ENCODE data around the gene CPA5.

The CPA5 gene

DNA sequence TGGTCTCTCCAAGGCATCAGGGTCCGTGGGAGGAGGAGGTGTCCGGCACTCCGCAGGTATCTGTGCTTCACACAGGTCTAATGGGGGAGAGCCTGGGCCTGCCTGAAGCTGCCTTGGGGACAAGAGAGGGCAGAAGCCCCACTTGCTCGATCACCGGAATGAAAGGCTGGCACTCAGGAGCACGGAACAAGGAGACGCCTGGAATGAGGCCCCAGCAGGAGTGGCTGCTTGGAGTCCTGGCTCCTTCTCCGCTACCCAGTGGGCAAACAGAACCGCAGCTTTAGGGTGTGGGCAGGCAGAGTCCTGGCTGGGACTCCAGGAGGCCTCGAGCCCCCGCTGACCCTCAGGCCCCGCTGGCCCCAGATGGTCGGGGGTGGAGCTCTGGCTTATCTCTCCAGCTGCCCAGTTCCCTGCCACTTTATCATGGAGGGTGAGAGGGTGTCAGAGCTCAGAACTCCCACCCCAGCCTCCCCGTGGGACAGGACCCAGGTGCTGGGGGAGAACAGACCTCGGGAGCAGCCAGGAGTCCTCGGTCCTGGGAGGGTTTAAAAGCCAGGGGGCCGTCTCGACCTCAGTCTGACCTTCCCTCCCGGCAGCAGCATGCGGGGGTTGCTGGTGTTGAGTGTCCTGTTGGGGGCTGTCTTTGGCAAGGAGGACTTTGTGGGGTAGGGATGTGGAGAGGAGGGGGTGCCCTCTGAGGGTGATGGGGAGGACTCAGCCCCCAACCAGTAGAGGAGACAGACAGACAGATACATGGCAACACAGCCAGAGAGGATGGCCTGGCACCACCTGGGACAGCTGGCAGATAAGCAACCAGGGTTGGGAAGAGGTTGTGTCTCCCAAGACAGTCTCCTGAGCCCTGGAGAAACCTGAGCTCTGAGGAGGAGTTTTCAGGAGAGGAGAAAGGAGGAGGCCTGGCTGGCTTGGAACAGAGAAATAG, 35.6 kb downstream of the CPA5 start, which contains the start of gene CPA1:
CPA1 (plus strand) TSS at position 574 of the 940 bp plus-strand sequence; CDS start at position 601, 27 bp downstream.
- DNase-seq = no peak

DNA sequence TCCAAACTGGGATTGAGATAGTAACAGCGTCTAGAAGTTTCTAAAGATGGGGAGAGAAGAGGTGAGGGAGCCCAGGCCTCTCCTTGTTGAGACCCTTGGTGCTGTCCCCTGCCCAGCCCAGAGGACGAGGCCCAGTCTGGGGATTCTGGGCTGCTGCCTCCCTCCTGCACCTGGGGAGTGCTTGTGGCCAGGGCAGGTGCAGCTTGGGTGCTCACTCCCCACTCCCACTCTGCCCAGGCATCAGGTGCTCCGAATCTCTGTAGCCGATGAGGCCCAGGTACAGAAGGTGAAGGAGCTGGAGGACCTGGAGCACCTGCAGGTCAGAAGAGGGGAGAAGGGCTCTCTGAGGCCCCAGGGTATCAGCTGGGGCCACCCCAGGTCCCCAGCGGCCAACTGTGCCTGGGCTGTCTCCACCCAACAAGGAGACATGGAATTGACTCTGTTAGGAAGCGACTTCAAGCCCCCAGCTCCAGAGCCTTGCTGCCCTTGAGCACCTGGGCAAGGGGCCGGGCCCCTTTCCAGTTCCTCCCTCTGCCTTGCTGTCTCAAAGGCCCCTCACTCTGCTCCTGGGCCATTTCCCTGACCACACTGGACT, 36.3 kb downstream of the CPA5 start:
- no peak for DNase-seq

DNA sequence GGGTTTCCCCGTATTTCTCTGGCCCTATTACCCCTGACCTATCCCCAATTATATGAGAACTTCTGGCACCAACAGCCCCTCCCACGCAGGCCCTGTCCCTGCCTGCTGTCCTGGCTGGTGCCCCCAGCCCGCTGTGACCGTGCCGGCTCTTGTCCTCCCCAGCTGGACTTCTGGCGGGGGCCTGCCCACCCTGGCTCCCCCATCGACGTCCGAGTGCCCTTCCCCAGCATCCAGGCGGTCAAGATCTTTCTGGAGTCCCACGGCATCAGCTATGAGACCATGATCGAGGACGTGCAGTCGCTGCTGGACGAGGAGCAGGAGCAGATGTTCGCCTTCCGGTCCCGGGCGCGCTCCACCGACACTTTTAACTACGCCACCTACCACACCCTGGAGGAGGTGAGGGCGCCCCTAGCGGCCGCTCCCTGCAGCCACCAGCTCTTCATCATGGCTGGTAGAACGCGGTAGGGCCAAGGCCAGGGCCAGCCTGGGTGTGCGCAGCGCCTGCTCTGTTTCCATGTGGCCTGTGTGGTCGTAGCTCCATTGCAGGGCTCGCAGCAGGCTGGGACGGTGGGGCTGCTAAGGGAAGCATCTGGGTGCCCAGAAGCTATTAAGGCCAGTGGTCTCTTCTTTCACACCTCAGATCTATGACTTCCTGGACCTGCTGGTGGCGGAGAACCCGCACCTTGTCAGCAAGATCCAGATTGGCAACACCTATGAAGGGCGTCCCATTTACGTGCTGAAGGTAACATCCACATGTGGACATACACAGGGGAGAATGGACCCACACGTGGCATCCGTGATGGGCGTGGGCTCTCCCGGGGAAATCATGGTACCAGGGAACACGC, 37.1 kb downstream of the CPA5 start:
- no peak for DNase-seq

DNA sequence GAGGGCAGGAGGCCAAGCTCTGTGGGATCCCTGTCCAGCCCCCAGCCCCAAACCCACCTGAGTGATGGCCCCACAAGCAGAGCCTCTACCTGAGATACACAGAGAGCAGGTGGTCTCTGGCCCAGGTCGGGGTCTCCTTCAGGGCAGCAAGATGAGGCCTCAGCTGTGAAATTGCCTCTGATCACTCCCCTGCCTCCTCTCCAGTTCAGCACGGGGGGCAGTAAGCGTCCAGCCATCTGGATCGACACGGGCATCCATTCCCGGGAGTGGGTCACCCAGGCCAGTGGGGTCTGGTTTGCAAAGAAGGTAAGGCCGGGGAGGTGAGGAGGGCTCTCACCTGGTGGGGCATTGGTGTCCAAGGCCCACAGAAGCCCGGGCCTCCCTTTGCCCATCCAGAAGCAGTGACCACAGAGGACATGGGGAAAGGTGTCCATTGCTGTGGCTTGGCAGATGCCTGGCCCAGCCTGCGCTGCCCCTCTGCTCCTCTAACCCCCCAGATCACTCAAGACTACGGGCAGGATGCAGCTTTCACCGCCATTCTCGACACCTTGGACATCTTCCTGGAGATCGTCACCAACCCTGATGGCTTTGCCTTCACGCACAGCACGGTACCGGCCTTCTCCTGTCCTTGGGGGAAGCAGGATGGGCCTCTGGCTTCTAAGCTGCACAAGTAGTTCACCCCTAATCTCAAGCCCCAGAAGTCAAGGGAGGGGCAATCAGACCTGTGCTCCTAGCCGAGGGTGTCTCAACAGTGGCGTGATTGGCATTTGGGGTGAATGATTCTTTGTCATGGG, 38.8 kb downstream of the CPA5 start:
- DNase-seq = no peak

DNA sequence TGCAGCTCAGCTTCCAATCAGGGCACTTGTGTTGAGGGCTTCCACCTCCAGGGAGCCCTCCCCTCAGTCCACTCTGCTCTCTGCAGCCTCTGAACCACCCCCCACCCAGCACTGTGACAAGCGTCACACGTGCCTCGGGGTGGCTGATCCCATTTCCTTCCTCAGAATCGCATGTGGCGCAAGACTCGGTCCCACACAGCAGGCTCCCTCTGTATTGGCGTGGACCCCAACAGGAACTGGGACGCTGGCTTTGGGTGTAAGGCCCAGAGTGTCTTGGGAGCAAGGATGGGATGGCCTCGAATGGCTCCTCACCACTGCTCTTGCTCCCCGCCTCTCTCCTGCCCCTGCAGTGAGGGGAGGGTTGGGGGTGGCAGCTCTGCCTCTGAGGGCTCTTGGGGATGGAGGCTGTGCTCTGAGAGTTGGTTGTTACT, 39.8 kb downstream of the CPA5 start:
- peak; percentile 40 to 65 (median 55) for DNase-seq

DNA sequence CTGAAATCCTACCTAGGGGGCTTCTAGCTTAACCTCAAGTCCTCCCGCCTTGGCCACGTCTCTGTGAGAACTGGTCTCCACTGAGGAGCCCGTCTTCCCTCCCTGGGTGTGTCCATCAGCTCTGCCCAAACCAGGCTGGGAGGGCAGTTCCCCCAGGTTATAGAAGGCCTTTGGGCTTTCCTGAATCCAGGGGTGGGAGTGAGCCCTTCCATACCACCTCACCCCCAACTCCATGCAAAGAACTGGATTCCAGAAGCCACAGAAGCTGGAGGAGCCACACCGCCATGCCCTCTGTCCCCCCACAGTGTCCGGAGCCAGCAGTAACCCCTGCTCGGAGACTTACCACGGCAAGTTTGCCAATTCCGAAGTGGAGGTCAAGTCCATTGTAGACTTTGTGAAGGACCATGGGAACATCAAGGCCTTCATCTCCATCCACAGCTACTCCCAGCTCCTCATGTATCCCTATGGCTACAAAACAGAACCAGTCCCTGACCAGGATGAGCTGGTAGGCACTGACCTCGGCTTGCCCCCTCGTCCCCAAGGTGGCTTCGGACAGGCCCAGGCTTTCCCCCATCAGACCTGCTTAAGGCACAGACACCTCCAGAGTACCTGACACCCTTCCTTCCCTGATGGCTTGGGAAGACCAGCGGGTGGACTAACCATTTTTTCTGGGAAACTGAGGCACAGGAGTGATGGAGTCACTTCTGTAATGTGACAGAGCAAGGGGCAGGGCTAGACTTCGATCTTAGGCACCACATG, 40.4 kb downstream of the CPA5 start:
- DNase-seq = no peak

DNA sequence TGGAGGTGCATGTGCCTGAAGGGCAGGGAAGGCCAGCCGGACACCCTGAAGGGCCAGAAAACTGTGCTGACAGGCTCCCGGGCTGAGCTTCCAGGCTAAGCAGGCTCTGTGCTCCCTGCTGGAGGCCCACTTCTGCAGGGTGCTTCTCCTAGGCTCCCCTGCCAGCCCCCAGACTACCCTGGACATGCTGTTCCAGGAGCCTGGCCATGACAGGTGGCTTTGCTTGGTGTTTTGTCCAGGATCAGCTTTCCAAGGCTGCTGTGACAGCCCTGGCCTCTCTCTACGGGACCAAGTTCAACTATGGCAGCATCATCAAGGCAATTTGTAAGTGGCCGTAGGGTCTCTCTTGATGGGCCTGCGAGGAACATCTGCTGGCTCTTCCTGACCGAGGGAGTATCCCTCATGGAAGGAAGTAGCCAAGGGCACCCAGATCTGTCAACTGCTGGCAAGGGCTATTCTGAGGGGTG, 41.0 kb downstream of the CPA5 start:
- DNase-seq = no peak

DNA sequence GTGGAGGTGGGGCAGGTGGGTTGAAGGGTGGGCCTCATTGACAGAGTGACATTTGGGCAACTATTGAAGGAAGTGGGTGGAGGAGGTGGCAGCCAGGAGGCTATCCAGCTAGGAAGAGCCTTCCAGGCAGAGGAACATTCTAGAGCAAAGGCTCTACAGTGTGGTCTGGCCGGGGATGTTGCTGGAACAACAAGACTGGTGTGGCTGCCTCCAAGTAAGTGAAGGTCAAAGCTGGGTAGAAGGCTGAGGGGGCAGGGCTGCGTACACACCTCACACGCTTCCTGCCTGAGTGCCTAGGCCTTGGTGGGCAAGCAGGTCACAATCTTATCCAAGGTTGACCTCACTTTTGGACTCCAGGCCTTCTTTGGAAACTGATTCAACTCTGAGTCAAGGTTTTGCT, 42.3 kb downstream of the CPA5 start:
- DNase-seq = no peak

DNA sequence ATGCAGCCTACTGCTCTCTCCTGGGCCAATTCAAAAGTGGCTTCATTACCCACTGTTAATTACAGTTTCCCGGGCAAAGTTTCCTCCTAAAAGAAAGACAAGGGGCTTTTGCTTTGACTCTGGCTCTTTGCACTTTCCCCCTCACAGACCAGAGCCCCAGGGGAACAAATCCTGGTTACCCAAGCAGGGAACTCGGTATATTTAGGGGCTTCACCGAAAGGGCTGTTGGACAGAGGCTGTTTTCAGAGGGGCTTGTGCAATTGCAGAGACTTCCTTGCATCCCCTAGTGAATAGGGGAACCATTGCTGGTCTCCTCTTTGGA, 42.7 kb downstream of the CPA5 start:
- DNase-seq = no peak

DNA sequence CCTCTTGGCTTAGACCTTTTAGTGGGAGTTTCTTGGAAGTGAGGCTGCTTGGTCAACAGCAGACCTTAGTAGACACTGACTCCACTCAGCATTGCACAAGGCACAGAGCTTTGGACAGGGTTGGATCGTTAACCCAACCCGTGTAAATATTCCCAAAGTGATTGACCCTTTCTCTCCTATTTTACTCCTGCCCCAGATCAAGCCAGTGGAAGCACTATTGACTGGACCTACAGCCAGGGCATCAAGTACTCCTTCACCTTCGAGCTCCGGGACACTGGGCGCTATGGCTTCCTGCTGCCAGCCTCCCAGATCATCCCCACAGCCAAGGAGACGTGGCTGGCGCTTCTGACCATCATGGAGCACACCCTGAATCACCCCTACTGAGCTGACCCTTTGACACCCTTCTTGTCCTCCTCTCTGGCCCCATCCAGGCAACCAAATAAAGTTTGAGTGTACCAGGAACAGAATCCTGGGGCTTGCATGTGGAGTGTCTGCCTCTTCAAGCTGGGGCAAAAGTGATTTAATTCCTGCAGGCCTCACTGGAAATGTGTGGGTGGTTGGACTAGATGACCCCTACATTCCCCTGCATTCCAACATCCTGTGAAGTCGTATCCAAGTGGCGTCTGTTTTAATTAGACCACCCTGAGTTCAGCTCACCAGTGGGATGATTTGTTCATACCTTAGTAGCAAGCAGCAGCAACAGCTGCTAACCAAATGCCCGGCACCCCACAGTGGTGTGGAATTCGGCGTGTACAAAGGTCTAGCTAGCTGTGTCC, 43.2 kb downstream of the CPA5 start:
- no peak for DNase-seq

DNA sequence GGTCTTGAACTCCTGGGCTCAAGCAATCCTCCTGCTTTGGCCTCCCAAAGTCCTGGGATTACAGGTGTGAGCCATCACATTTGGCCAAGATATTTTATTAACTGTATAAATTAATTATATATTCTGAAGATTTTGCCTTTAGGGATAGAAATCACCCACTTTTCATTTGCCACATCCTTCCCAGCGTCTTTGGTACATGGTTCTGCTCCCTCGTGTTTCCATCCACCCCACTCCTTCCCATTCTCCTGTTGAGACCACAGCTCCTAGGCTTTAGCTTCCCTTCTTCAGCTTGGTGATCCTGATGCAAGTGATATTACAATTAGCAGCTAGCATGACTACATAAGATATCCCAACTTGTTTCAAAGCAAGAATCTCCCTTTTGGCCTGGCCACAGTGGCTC, 44.1 kb downstream of the CPA5 start:
- DNase-seq = no peak

DNA sequence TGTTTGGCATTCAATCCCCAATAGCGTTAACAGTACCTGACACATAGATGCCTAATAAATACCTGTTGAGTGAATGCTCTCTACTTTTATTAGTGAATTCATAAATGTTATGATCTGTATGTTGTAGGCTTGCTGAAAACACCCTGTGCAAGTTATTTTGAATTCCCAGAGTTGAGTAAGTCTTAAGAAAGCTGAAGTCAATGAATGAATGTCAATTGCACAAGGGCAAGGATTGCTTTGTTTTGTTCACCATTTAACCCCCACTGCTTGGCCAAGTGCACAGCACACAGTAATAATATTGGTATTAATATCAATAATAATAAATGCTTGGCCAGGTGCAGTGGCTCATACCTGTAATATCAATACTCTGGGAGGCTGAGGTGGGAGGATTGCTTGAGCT, 45.9 kb downstream of the CPA5 start:
- DNase-seq = no peak

DNA sequence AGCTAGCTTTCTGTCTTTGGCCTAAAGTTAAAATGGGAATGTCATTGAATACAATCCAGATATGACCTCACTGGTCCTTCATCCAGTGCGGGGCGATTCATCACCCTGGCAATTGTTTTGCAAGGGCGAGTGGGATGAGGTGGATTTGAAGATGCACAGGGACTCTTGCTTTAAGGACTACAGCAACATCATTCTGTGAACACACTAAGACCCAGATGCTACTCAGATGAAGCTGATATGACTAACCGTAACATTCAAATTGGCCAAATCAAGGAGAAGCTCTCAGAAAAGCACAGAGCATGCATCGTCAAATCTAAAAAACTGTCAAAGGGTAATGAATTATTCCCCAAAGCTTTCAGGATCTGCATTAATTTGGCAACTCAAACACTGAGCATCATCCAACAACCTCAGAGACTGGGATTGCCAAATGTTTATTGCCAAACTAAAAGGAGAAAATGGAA, 48.5 kb downstream of the CPA5 start:
- no peak for DNase-seq

DNA sequence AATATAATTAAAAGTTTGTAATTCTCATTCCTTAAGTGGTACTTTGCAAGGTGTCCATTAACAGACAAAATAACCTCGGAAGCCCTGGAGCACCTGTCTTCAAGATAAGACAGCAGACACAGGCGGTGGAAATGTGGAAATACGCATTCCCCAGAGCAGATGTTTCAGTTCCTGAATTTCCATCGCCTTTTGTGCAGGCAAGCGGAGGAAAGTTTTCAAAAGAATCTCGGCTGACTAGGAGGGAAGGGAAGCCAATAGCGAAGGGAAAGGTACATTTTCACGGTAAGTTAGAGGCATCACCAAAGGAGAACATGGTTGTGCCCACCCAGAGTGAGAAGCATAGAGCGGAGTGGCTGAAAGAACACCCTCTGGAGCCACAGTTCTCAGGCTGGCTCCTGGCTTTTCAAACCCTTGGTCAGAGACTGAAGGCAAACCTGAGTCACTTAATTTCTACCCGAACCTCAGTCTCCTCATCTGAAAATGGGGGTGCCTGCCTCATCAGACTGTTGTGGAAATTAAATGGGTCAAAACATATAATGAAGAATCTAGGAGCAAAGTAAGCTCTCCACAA, 49.3 kb downstream of the CPA5 start:
- peak; percentile 33 to 61 (median 42) for DNase-seq

DNA sequence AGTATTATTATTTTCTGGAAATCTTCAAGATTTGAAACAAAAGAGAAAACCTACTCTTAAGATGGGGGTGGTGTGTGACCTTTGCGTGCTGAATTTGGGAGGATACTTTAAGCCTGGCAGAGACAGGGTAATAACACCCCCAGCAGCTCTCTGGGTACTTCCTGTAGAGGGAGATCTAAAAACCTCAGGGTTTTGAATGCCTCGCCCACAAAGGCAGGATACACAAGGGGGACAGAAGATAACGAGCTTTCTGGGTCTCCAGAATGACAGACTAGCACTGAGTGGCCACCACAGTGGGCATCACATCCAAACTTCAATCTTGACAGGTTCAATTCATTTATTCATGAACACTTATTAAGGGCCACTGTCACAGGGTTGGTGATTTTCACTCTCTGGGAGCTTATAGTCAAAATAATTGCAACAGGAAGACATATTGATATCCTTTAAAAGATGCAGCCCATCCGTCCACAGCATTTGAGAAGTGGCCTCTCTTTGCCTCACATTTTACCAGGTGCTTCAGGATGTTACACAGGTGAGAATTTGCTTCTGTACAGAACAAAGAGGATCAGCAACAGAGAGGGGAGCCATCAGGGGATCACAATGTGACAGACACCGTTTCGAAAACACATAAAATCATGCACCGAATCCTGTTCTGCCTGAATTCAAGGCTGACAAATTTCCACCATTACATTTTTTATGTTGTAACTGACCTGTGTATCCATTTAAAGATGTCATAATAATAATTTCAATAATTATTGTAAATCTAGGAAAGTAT, 50.0 kb downstream of the CPA5 start:
- DNase-seq = no peak

DNA sequence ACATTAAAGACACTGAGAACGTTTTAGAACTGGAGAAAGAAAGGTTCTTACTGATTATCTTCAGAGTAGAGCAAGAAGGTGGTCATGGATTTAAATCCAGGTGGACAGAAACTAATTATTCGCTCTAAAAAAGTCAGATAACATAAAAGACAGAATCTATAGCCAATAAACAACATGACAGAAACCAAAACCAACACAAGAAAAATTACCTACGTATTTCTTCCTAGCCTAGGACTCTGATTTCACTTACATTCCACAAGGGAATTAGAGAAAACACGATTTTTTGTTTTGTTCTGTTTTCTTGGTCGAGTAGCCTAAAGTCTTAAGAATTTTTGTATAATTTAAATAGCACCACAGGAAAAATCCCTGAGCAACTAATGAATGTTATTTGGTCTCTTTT, 50.8 kb downstream of the CPA5 start:
- DNase-seq = no peak

DNA sequence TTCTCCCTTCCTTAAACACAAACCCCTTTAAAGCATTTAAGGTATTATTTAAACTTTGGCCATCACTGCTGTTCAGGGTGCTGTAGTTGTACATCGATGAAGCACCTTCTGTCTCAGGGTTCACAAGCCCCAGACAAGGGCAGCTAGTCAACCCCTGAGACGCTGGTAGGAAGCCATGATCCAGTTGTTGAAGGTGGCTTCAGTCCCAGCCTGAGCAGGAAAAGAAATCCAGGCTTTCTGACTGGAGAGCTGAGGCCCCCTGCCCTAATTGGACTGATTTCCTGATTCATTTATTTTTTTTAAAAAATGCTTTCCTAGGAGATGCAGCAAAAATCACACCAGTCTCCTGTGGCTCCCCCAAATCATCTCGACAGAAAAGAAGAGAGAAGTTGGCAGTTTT, 51.5 kb downstream of the CPA5 start:
- no peak for DNase-seq

DNA sequence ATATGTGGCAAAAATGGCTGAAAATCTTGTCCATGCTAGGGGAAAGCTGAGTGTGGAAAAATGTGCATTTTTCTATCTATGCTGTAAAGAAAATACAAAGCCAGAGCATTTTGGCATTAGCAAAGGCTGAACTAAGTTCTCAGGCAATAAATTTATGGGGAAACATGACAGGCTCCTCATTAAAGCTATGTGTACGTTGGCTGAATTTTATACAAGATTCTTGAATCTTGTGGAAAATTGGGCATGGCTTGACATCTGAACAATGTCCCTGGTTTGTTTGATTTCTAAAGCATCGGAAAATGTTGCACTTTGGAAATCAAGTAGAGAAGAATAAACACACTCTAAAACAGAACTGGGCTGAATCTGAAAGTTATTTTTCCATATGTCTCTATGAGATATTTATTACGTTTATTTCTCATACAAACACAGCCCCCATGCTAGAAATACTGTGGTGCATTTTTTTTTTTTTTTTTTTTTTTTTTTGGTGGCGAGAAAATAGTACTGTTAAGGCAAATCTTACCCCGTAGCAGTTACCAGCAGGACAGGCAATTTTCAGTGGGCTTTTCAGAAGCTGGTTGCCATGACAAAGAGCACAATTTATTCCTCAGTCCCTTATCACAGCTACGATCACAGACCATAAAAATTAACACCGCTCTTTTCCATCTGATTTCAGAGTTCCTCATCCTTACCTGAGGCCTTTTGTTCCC, 52.6 kb downstream of the CPA5 start:
- no peak for DNase-seq

DNA sequence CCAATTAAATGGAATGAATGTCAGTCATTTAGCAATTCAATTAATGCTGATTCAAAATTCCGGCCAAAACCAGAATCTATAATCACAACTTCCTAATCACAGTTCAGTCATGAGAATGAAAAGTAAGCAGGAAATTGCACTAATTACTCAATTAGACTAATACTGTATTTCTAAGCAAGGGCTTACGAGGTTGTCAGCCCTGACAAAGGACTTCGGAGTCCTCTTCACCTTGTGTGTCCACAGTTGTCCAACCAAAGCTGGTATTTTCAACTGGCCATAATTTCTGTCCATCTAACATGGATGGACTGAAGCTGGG, 53.1 kb downstream of the CPA5 start:
- no peak for DNase-seq
